ENCODE results near the gene ASPHD1. TPM values are rescaled to one million over a fixed set of nuclear protein-coding genes. Genes with fewer than 3 reads are reported as not detected.

The ASPHD1 gene
- total and polyA plus RNA-seq, 2 of the 8 experiments (the other 6 are each of a cell fraction or from before 2014, with no cell fraction given), result 14.5 to 18.6 TPM

- Histone ChIP-seq H3K14ac (ENCODE audit: insufficient read length) (no peak overlapping the region), H3K4me3 (ENCODE audit: extremely low read depth in 1 of 4, insufficient read depth in 2 of 4, low read depth in 3 of 4, low read length in 4 of 4) (no peak overlapping the region), H3K56ac (replicated peaks; ENCODE audit: insufficient read length, low read depth, low read length) (no peak overlapping the region), H2BK5ac (ENCODE audit: low read depth, low read length) (no peak overlapping the region), H2BK12ac (ENCODE audit: low read depth, low read length) (no peak overlapping the region), H3K9ac (replicated peaks in 1 of 4; ENCODE audit: extremely low read depth in 1 of 4, low read depth in 3 of 4, low read length in 3 of 4) (no peak overlapping the region), H3K4me2 (ENCODE audit: insufficient read depth in 1 of 2, low read depth in 2 of 2, low read length in 2 of 2) (no peak overlapping the region), H3K27ac (ENCODE audit: low read depth, low read length) (no peak overlapping the region), H3K79me2 (ENCODE audit: control insufficient read depth in 1 of 2, insufficient read depth in 2 of 2, low read length in 2 of 2) (peaks cover 0 to 9% of the 10 kb centered on the region in 2 experiments; a peak in 2 of 4 replicates), H3K18ac (ENCODE audit: extremely low read depth, low read length) (no peak overlapping the region), H3K9me3 (ENCODE audit: insufficient read depth in 2 of 2, low read depth in 1 of 2, low read length in 1 of 2) (no peaks in the 10 kb centered on the region), H3K4me1 (replicated peaks in 1 of 4; ENCODE audit: control insufficient read depth in 3 of 4, insufficient read depth in 4 of 4, low read length in 3 of 4) (no peaks in the 10 kb centered on the region), H3K23ac (ENCODE audit: insufficient read length) (no peak overlapping the region), H3K79me1 (ENCODE audit: low read depth, low read length) (peaks cover 9% of the 10 kb centered on the region), H2BK15ac (ENCODE audit: low read length) (no peak overlapping the region), H2BK20ac (ENCODE audit: low read length) (no peak overlapping the region), H3K36me3 (ENCODE audit: control insufficient read depth in 2 of 4, insufficient read depth in 4 of 4, low read length in 3 of 4) (peaks cover 0 to 11% (median 6%) of the 10 kb centered on the region in 4 experiments; a peak in 5 of 8 replicates), H4K20me1 (replicated peaks in 1 of 2; ENCODE audit: control insufficient read depth in 1 of 2, insufficient read depth in 2 of 2, low read length in 2 of 2) (peaks cover 0 to 5% of the 10 kb centered on the region in 2 experiments), H2AFZ (ENCODE audit: low read length) (no peak overlapping the region), H2BK120ac (replicated peaks; ENCODE audit: low read depth, low read length) (no peak overlapping the region), H3K27me3 (replicated peaks in 1 of 4; ENCODE audit: control insufficient read depth in 3 of 4, extremely low read depth in 1 of 4, insufficient read depth in 3 of 4, low read length in 3 of 4) (no peaks in the 10 kb centered on the region), H2AK5ac (ENCODE audit: low read depth, low read length) (no peak overlapping the region), H4K8ac (ENCODE audit: extremely low read depth, insufficient read depth, low read length) (no peak overlapping the region), H4K5ac (ENCODE audit: insufficient read length, low read depth, low read length) (no peak overlapping the region), H3K23me2 (ENCODE audit: low read depth, low read length) (peaks cover 2% of the 10 kb centered on the region; the same call in 1 of the 2 replicates), H3K4ac (replicated peaks; ENCODE audit: insufficient read length, low read depth, low read length) (no peak overlapping the region), H4K91ac (replicated peaks; ENCODE audit: insufficient read length, low read length) (no peak overlapping the region)
- FAIRE-seq (no peak), DNase-seq (ENCODE audit: low read depth in 1 of 2, low spot score in 2 of 2) (no peak)
- ChIA-PET CTCF (ENCODE audit: partially characterized antibody) (interaction anchor here (1.1 to 15.0 kb wide), 5 partner anchors 9 to 149 kb away, joined by 4 to 212 read pairs (median 7); partner anchors contain the start of genes MVP and PAGR1), POLR2A (ENCODE audit: partially characterized antibody) (interaction anchor here (0.7 to 2.5 kb wide), 5 partner anchors 12 to 138 kb away, joined by 3 to 7 read pairs (median 6); partner anchors contain the start of genes HIRIP3 and INO80E)
- WGBS, 2 experiments (ENCODE audit: extremely low coverage in 1 of 2, insufficient coverage in 1 of 2, insufficient read length in 1 of 2, insufficient replicate concordance in 2 of 2, low coverage in 1 of 2, low lambda C conversion rate in 2 of 2, missing lambda C conversion rate in 1 of 2), result 90% methylated on average over 7 of the region's 7 CpGs; no CpG with 5 or more reads in 1 of the 2 experiments
- no peak for TF ChIP-seq ZNF274 (IDR thresholded peaks at IDR 0.05; ENCODE audit: borderline replicate concordance, extremely low read depth, low read length)
- no peak for TF ChIP-seq GTF2F1 (IDR thresholded peaks at IDR 0.05; ENCODE audit: borderline replicate concordance, low read depth, low read length)
- TF ChIP-seq EP300 (IDR thresholded peaks at IDR 0.05; ENCODE audit: borderline replicate concordance in 1 of 2, low read depth in 2 of 2, low read length in 2 of 2), result no peak
- TF ChIP-seq KDM4A (IDR thresholded peaks at IDR 0.05; ENCODE audit: low read depth, low read length, severe bottlenecking), result no peak
- no peak for TF ChIP-seq BCL11A (IDR thresholded peaks at IDR 0.05; ENCODE audit: low read depth in 2 of 2, low read length in 2 of 2)
- no peak for TF ChIP-seq SP2 (IDR thresholded peaks at IDR 0.05; ENCODE audit: low read length)
- no peak for TF ChIP-seq CREB1 (IDR thresholded peaks at IDR 0.05)
- TF ChIP-seq GABPA (IDR thresholded peaks at IDR 0.05; ENCODE audit: borderline replicate concordance, insufficient read depth, low read length), result no peak
- no peak for TF ChIP-seq CHD1 (IDR thresholded peaks at IDR 0.05; ENCODE audit: low read depth, low read length)
- TF ChIP-seq CBX5 (IDR thresholded peaks at IDR 0.05; ENCODE audit: low read depth, low read length), result no peak
Observed at GRCh38 chr16:29857133-29857760, 43.0 kb upstream of the ASPHD1 start.

Measured in H1 (cell line).